NT2/D1 (cell line): ENCODE results near the gene SETD1B.
"Not testable (repeated sequence)": the region's sequence is repeated elsewhere in the genome, so short reads cannot be mapped to it uniquely, and the experiment has no call there.

Source experiments
- DNase-seq: peaks from one replicate; pipeline ENCODE4 v3.0.0-alpha.2; 2011; ENCODE audit warnings: low read depth, low spot score
- H3K27me3 ChIP-seq: 2 replicates; pipeline ENCODE4 v1.6.0; 2011; ENCODE audit warnings: mild to moderate bottlenecking; ENCODE audit not compliant: insufficient read length, insufficient read depth
- H3K36me3 ChIP-seq: 2 replicates; pipeline ENCODE4 v1.6.1; 2011; ENCODE audit warnings: mild to moderate bottlenecking, low read length, mixed read lengths; ENCODE audit not compliant: insufficient read depth, insufficient read length
- H3K4me1 ChIP-seq: 2 replicates; pipeline ENCODE4 v1.5.1; 2011; ENCODE audit not compliant: insufficient read depth, insufficient read length
- H3K4me3 ChIP-seq: 2 replicates; pipeline ENCODE4 v1.5.1; 2011; ENCODE audit warnings: low read depth; ENCODE audit not compliant: insufficient read length
- H3K9ac ChIP-seq: 2 replicates; pipeline ENCODE4 v1.6.0; 2011; ENCODE audit warnings: low read depth; ENCODE audit not compliant: insufficient read length
- H3K9me3 ChIP-seq: 2 replicates; pipeline ENCODE4 v1.5.1; 2011; ENCODE audit warnings: mild to moderate bottlenecking, low read length; ENCODE audit not compliant: insufficient read depth
- SUZ12 ChIP-seq: IDR thresholded peaks from 2 replicates; pipeline ENCODE4 v1.6.1; 2011; ENCODE audit not compliant: insufficient read length, insufficient read depth; ENCODE audit errors: extremely low read depth
- YY1 ChIP-seq: IDR thresholded peaks from 2 replicates; pipeline ENCODE4 v1.6.1; 2011; ENCODE audit not compliant: insufficient read length, insufficient read depth
- ZNF274 ChIP-seq: IDR thresholded peaks from 2 replicates; pipeline ENCODE4 v1.6.1; 2011; ENCODE audit warnings: mild to moderate bottlenecking, low read depth, low read length

The SETD1B gene

DNA sequence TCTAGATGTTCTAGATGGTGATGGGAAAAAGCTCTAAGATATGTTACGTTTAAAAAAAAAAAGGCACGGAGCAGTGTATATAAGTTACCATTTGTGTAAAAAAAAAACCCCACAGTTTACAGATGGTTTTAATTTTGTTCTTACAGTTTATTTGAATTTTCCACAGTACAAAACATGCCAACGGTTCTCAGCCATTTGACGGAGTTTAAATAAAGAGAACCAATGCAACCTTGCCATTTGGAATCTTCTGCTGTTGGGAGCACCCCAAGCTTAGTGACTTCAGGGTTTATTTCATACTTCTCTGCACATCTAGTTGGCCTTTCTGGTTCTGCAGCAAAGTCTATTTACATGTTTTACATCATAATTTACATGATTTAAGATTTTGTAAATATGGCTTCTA is 62.5 kb downstream of the SETD1B start:
- Histone ChIP-seq H3K27me3 (no peaks in the 10 kb centered on the region), H3K9me3 (no peaks in the 10 kb centered on the region), H3K36me3 (no peaks in the 10 kb centered on the region), H3K9ac (no peak overlapping the region), H3K4me1 (peaks cover 7% of the 10 kb centered on the region), H3K4me3 (no peak overlapping the region)
- TF ChIP-seq ZNF274 (no peak), SUZ12 (no peak)
- no peak for DNase-seq

DNA sequence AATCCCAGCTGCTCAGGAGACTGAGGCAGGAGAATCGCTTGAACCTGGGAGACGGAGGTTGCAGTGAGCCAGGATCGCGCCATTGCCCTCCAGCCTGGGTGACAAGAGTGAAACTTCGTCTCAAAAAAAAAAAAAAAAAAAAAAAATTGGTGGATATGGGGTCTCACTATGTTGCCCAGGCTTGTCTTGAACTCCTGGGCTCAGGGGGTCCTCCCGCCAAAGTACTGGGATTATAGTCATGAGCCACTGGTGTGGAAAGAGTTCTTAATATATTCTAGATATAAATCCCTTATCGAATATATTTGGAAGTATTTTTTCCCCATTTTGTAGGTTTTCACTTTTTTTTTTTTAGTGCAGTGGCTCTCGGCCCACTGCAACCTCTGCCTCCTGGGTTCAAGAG is 65.4 kb downstream of the SETD1B start:
- H3K9ac ChIP-seq, DNase-seq, H3K9me3 ChIP-seq, H3K4me3 ChIP-seq, H3K4me1 ChIP-seq, H3K27me3 ChIP-seq, H3K36me3 ChIP-seq: not testable (repeated sequence)

DNA sequence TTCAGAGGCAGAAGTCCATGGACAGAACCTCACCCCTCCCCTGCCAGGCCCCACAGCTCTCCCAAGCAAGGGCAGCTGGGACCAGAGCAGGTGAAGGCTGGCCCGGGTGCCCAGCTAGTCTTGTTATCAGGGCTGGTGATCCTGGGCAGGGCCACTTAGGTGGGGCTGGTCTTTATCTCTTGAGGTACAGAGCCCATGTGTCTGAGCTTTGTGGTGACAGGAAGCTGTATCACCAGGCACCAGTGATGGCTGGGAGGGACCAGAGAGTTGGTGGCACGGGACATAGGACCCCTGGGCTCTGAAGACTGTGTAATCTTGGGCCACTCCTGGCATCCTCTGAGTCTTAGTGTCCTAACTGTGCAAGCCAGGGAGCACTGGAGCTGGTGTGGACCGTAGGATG is 67.7 kb downstream of the SETD1B start:
- DNase-seq, result no peak

DNA sequence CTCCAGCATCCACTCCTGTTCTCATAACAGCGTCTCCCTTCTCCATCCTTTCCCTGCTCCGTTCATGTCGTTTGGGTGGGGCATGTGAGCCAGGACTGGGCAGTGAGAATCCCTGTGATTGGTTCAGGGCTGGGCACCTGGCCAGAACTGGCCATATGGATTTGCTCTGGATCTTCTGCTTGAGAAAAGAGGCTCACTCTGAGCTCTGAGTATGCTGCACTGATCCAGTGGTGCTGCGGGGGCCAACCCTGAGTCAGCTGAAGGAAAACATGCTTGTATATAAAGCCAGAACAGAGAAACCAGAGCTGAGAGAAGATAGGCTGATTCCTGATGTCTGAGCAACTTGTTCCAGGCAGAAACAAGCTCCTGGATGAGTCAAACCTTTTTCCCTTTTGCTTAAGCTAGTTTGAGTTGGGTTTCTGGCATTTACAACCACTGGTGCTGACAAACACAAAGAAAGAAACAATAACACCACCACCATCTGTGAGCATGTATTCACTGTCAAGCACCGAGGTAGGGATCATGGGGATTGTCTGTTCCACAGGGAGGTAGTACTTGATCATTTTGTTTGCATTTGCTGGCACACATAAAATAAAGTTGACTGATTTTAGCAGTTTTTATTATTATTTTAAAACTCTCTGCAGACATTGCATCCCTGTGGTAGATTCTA is 68.9 kb downstream of the SETD1B start:
- Histone ChIP-seq H3K9ac (no peak overlapping the region), H3K36me3 (no peaks in the 10 kb centered on the region), H3K9me3 (no peaks in the 10 kb centered on the region), H3K4me1 (peaks cover 4% of the 10 kb centered on the region), H3K27me3 (no peaks in the 10 kb centered on the region), H3K4me3 (no peak overlapping the region)
- no peak for DNase-seq
- no peak for TF ChIP-seq ZNF274
- TF ChIP-seq YY1, result no peak
- TF ChIP-seq SUZ12, result no peak

More for the DNA sequence above, 67.7 kb downstream of the SETD1B start:
- H3K36me3 ChIP-seq, result no peaks in the 10 kb centered on the region
- TF ChIP-seq ZNF274, result no peak
- no peak for TF ChIP-seq YY1
- no peak for TF ChIP-seq SUZ12
- H3K4me1 ChIP-seq, result peaks cover 3% of the 10 kb centered on the region
- no peaks in the 10 kb centered on the region for H3K9me3 ChIP-seq
- H3K27me3 ChIP-seq, result no peaks in the 10 kb centered on the region
- H3K4me3 ChIP-seq, result no peak overlapping the region
- no peak overlapping the region for H3K9ac ChIP-seq

GRCh38 chr12:121873216-121873569 is 69.4 kb downstream of the SETD1B start:
- TF ChIP-seq ZNF274 (no peak), SUZ12 (no peak), YY1 (no peak)
- H3K4me3 ChIP-seq, result no peak overlapping the region
- DNase-seq, result no peak
- peaks cover 4% of the 10 kb centered on the region for H3K4me1 ChIP-seq
- H3K27me3 ChIP-seq, result no peaks in the 10 kb centered on the region
- H3K9me3 ChIP-seq, result no peaks in the 10 kb centered on the region
- H3K9ac ChIP-seq, result no peak overlapping the region
- no peaks in the 10 kb centered on the region for H3K36me3 ChIP-seq

- no peaks in the 10 kb centered on the region for H3K27me3 ChIP-seq
- TF ChIP-seq ZNF274 (no peak), SUZ12 (no peak), YY1 (no peak)
- H3K9me3 ChIP-seq, result no peaks in the 10 kb centered on the region
- no peaks in the 10 kb centered on the region for H3K36me3 ChIP-seq
- peaks cover 4% of the 10 kb centered on the region for H3K4me1 ChIP-seq
- DNase-seq, result no peak
- H3K4me3 ChIP-seq, result no peak overlapping the region
- no peak overlapping the region for H3K9ac ChIP-seq
Measured at GRCh38 chr12:121874071-121874470, 70.3 kb downstream of the SETD1B start.

- H3K9ac ChIP-seq, result no peak overlapping the region
- no peak for DNase-seq
- no peaks in the 10 kb centered on the region for H3K36me3 ChIP-seq
- H3K9me3 ChIP-seq, result no peaks in the 10 kb centered on the region
- no peak for TF ChIP-seq SUZ12
- TF ChIP-seq YY1, result no peak
- no peak for TF ChIP-seq ZNF274
- no peaks in the 10 kb centered on the region for H3K27me3 ChIP-seq
- H3K4me3 ChIP-seq, result no peak overlapping the region
- H3K4me1 ChIP-seq, result peaks cover 4% of the 10 kb centered on the region
Measured at GRCh38 chr12:121875582-121875981, 71.8 kb downstream of the SETD1B start.

- not testable (repeated sequence) for H3K4me1 ChIP-seq, H3K36me3 ChIP-seq, H3K4me3 ChIP-seq, H3K9ac ChIP-seq, H3K27me3 ChIP-seq, DNase-seq, H3K9me3 ChIP-seq
Measured at GRCh38 chr12:121876080-121876447, 72.3 kb downstream of the SETD1B start.
